Measurements from ENCODE around the gene DDX28.
"Not testable (repeated sequence)": the region's sequence is repeated elsewhere in the genome, so short reads cannot be mapped to it uniquely, and the experiment has no call there.

- not testable (repeated sequence) for TF ChIP-seq CTCF (conservative IDR thresholded peaks at IDR 0.05; ENCODE audit: low read depth, low read length); EZH2 (IDR thresholded peaks at IDR 0.05; ENCODE audit: low read length, unreplicated experiment)
These were observed 24.0 kb downstream of the DDX28 start, which contains the start of gene DPEP2 for GRCh38 chr16:67998779-67999688.
